Neural cell (in vitro differentiated cells): ENCODE results near the gene SFMBT1. TPM values are rescaled to one million over a fixed set of nuclear protein-coding genes. Genes with fewer than 3 reads are reported as not detected.

ENCODE experiments used
- H2AFZ ChIP-seq: fragments of 200-600, 300-800 bp; sonication (generic), shearing (Covaris generic); 2 replicates; pipeline ENCODE4 v1.6.0; 2014; ENCODE audit warnings: low read depth, mild to moderate bottlenecking, antibody characterized with exemption, low read length, moderate library complexity
- H3F3A ChIP-seq: fragments of 200-600 bp; shearing (Covaris generic); 2 replicates; pipeline ENCODE4 v1.6.1; 2016; ENCODE audit warnings: mild to moderate bottlenecking, moderate library complexity, mixed read lengths, antibody characterized with exemption, low read length; ENCODE audit not compliant: insufficient read depth, poor library complexity, severe bottlenecking
- H3K27ac ChIP-seq: fragments of 200-600, 300-800 bp; sonication (generic), shearing (Covaris generic); 2 replicates; pipeline ENCODE4 v1.5.1; 2014; ENCODE audit warnings: mild to moderate bottlenecking, low read length, moderate library complexity
- H3K27me3 ChIP-seq: fragments of 300-800, 200-600 bp; sonication (generic), shearing (Covaris generic); 2 replicates; pipeline ENCODE4 v1.6.0; 2014; ENCODE audit warnings: mild to moderate bottlenecking, low read depth, low read length, moderate library complexity; ENCODE audit not compliant: insufficient read depth
- H3K36me3 ChIP-seq: fragments of 300-800, 200-600 bp; sonication (generic), shearing (Covaris generic); 2 replicates; pipeline ENCODE4 v1.5.1; 2014; ENCODE audit warnings: mild to moderate bottlenecking, antibody characterized with exemption, low read length, moderate library complexity; ENCODE audit not compliant: insufficient read depth
- H3K4me2 ChIP-seq: fragments of 300-800, 200-600 bp; sonication (generic), shearing (Covaris generic); 2 replicates; pipeline ENCODE4 v1.6.0; 2014; ENCODE audit warnings: mild to moderate bottlenecking, low read length
- H3K4me3 ChIP-seq: fragments of 300-800, 200-600 bp; sonication (generic), shearing (Covaris generic); 2 replicates; pipeline ENCODE4 v1.5.1; 2014; ENCODE audit warnings: mild to moderate bottlenecking, low read length, moderate library complexity
- H3K79me2 ChIP-seq: fragments of 200-600 bp; shearing (Covaris generic); replicated peaks from 2 replicates; pipeline ENCODE4 v1.6.0; 2014; ENCODE audit warnings: mild to moderate bottlenecking, low read length, moderate library complexity; ENCODE audit not compliant: insufficient read depth
- H3K9ac ChIP-seq: fragments of 300-800, 200-600 bp; sonication (generic), shearing (Covaris generic); 2 replicates; pipeline ENCODE4 v1.6.1; 2016; ENCODE audit warnings: mild to moderate bottlenecking, low read length, mixed read lengths
- H3K9me2 ChIP-seq: fragments of 200-600 bp; shearing (Covaris generic); 2 replicates; pipeline ENCODE4 v1.6.1; 2016; ENCODE audit warnings: mild to moderate bottlenecking, low read length, mixed read lengths; ENCODE audit not compliant: insufficient read depth
- H3K9me3 ChIP-seq: fragments of 200-600, 300-800 bp; sonication (generic), shearing (Covaris generic); 2 replicates; pipeline ENCODE4 v1.6.1; 2016; ENCODE audit warnings: mild to moderate bottlenecking, mixed run types, low read length, moderate library complexity, mixed read lengths
- H4K20me1 ChIP-seq: fragments of 200-600 bp; shearing (Covaris generic); 2 replicates; pipeline ENCODE4 v1.6.1; 2016; ENCODE audit warnings: mild to moderate bottlenecking, mixed run types; ENCODE audit not compliant: insufficient read depth
- CTCF ChIP-seq: fragments of 450-650 bp; IDR thresholded peaks from 2 replicates; pipeline ENCODE4 v1.5.1; 2014; ENCODE audit warnings: antibody characterized with exemption, mild to moderate bottlenecking, moderate library complexity; ENCODE audit not compliant: poor library complexity, severe bottlenecking
- EP300 ChIP-seq: fragments of 450-650 bp; conservative IDR thresholded peaks from 2 replicates; pipeline ENCODE4 v1.6.1; 2014; ENCODE audit warnings: antibody characterized with exemption, mild to moderate bottlenecking, moderate library complexity; ENCODE audit not compliant: poor library complexity, severe bottlenecking
- EZH2 ChIP-seq: fragments of 200-600, 300-800 bp; shearing (Covaris generic), sonication (generic); IDR thresholded peaks from 2 replicates; pipeline ENCODE4 v1.6.1; 2014; ENCODE audit warnings: antibody characterized with exemption, low read length, borderline replicate concordance, mild to moderate bottlenecking; ENCODE audit not compliant: insufficient read depth, poor library complexity, severe bottlenecking
- MXI1 ChIP-seq: fragments of 450-650 bp; conservative IDR thresholded peaks from 2 replicates; pipeline ENCODE4 v1.6.1; 2014; ENCODE audit warnings: antibody characterized with exemption, mild to moderate bottlenecking; ENCODE audit not compliant: poor library complexity, severe bottlenecking
- POLR2AphosphoS5 ChIP-seq: IDR thresholded peaks from 2 replicates; pipeline ENCODE4 v1.6.1; 2012
- RAD21 ChIP-seq: fragments of 450-650 bp; conservative IDR thresholded peaks from 2 replicates; pipeline ENCODE4 v1.6.1; 2014; ENCODE audit warnings: antibody characterized with exemption, mild to moderate bottlenecking, moderate library complexity
- REST ChIP-seq: IDR thresholded peaks from 2 replicates; pipeline ENCODE4 v1.6.1; 2012; ENCODE audit warnings: borderline replicate concordance
- SMC3 ChIP-seq: fragments of 450-650 bp; conservative IDR thresholded peaks from 2 replicates; pipeline ENCODE4 v1.6.1; 2014; ENCODE audit warnings: antibody characterized with exemption, mild to moderate bottlenecking, moderate library complexity; ENCODE audit not compliant: poor library complexity
- TAF1 ChIP-seq: IDR thresholded peaks from 2 replicates; pipeline ENCODE4 v1.6.1; 2012; ENCODE audit warnings: low read depth
- polyA plus RNA-seq: library from polyadenylated mRNA; depleted of rRNA; stranded (reverse); fragments of >200 nt; gene quantifications from 2 replicates; pipeline ENCODE4 v1.2.3, GENCODE V29; 2014

The SFMBT1 gene
- polyA plus RNA-seq, 1 donor from 2014 or later = 17.3 TPM

- no peaks in the 10 kb centered on the region for H4K20me1 ChIP-seq
- H3K4me2 ChIP-seq = no peak overlapping the region
- no peaks in the 10 kb centered on the region for H3K79me2 ChIP-seq
- no peak for TF ChIP-seq EZH2
- no peak for TF ChIP-seq REST
- no peak for TF ChIP-seq CTCF
- TF ChIP-seq MXI1 = no peak
- no peak for TF ChIP-seq RAD21
- no peak for TF ChIP-seq POLR2AphosphoS5
- TF ChIP-seq TAF1 = no peak
- TF ChIP-seq SMC3 = no peak
- no peak for TF ChIP-seq EP300
- H3K9me3 ChIP-seq = no peaks in the 10 kb centered on the region
- H3K36me3 ChIP-seq = no peaks in the 10 kb centered on the region
- no peaks in the 10 kb centered on the region for H3F3A ChIP-seq
- H3K4me3 ChIP-seq = no peak overlapping the region
- no peak overlapping the region for H2AFZ ChIP-seq
- H3K9me2 ChIP-seq = no peaks in the 10 kb centered on the region
- H3K27ac ChIP-seq = no peak overlapping the region
- H3K9ac ChIP-seq = no peak overlapping the region
- no peaks in the 10 kb centered on the region for H3K27me3 ChIP-seq
Measured at GRCh38 chr3:53089511-53089910, 43.6 kb upstream of the SFMBT1 start.

- H3K4me3 ChIP-seq = no peak overlapping the region
- no peak overlapping the region for H2AFZ ChIP-seq
- H3K79me2 ChIP-seq = no peaks in the 10 kb centered on the region
- no peaks in the 10 kb centered on the region for H3F3A ChIP-seq
- no peak overlapping the region for H3K27ac ChIP-seq
- H3K9me3 ChIP-seq = no peaks in the 10 kb centered on the region
- no peaks in the 10 kb centered on the region for H3K9me2 ChIP-seq
- no peak overlapping the region for H3K9ac ChIP-seq
- TF ChIP-seq EZH2 (no peak), TAF1 (no peak), RAD21 (no peak), REST (no peak), SMC3 (no peak), EP300 (no peak), CTCF (no peak), MXI1 (no peak), POLR2AphosphoS5 (no peak)
- no peaks in the 10 kb centered on the region for H4K20me1 ChIP-seq
- H3K36me3 ChIP-seq = no peaks in the 10 kb centered on the region
- no peaks in the 10 kb centered on the region for H3K27me3 ChIP-seq
- no peak overlapping the region for H3K4me2 ChIP-seq
Measured at GRCh38 chr3:53085476-53085875, 39.6 kb upstream of the SFMBT1 start.
